Upper lobe of right lung (tissue), 1 donor: ENCODE measurements around the gene FABP2. TPM values are rescaled to one million over a fixed set of nuclear protein-coding genes. Genes with fewer than 3 reads are reported as not detected.

Experiments
- ATAC-seq: fragments of 200-7000 bp; cut with Tn5 transposase; one replicate; pipeline ENCODE4 v1.9.1; 2020; ENCODE audit warnings: mild to moderate bottlenecking, moderate library complexity
- DNase-seq: peaks from one replicate; pipeline ENCODE4 v3.0.0-alpha.2; 2020
- H3K27ac ChIP-seq: fragments of 200-600 bp; one replicate; pipeline ENCODE4 v1.8.0; 2022
- H3K27me3 ChIP-seq: fragments of 200-600 bp; one replicate; pipeline ENCODE4 v1.8.0; 2022; ENCODE audit warnings: mild to moderate bottlenecking
- H3K36me3 ChIP-seq: fragments of 200-600 bp; one replicate; pipeline ENCODE4 v1.8.0; 2022
- H3K4me1 ChIP-seq: fragments of 200-600 bp; one replicate; pipeline ENCODE4 v1.8.0; 2022
- H3K4me3 ChIP-seq: fragments of 200-600 bp; one replicate; pipeline ENCODE4 v1.8.0; 2022; ENCODE audit warnings: mild to moderate bottlenecking
- H3K9me3 ChIP-seq: fragments of 200-600 bp; one replicate; pipeline ENCODE4 v1.8.0; 2022
- CTCF ChIP-seq: fragments of 200-600 bp; IDR thresholded peaks from one replicate; pipeline ENCODE4 v1.8.0; 2022; ENCODE audit warnings: antibody characterized with exemption
- intact Hi-C: fragments of 100-400 bp; cut with DNase I; formaldehyde crosslinking; loops from one replicate; pipeline ENCODE4 v1.11.0; 2022
- total RNA-seq: library from RNA; stranded (reverse); fragmentation: NEBNext Ultra II Directional; extraction: Animal tissue kit (Norgen Biotek cat#: 25700); gene quantifications from one replicate; pipeline ENCODE4 v1.2.1, GENCODE V29; 2021
- donor health status: DM: no; HTN: yes; CAD: no; lungs with severe emphysema.

Gene FABP2
- total RNA-seq, 1 donor from 2014 or later: not detected

GRCh38 chr4:119299260-119299671 lies 22.7 kb downstream of the FABP2 start:
- Histone ChIP-seq H3K9me3 (no peaks in the 10 kb centered on the region), H3K36me3 (peaks cover 25% of the 10 kb centered on the region), H3K27me3 (no peaks in the 10 kb centered on the region), H3K27ac (peak overlapping the region; percentile 96), H3K4me1 (peaks cover 23% of the 10 kb centered on the region), H3K4me3 (peak overlapping the region; percentile 90)
- no peak for TF ChIP-seq CTCF
- intact Hi-C loops: no loop called here
- ATAC-seq (no peak), DNase-seq (no peak)

- peak overlapping the region; percentile 90 for H3K4me3 ChIP-seq
These were observed 24.1 kb downstream of the FABP2 start for GRCh38 chr4:119297795-119298194.

GRCh38 chr4:119296356-119296755 lies 25.6 kb downstream of the FABP2 start:
- H3K4me1 ChIP-seq: peaks cover 23% of the 10 kb centered on the region
- no peaks in the 10 kb centered on the region for H3K9me3 ChIP-seq
- no peak for TF ChIP-seq CTCF
- intact Hi-C loops: no loop called here
- no peak overlapping the region for H3K4me3 ChIP-seq
- H3K36me3 ChIP-seq: peaks cover 54% of the 10 kb centered on the region
- ATAC-seq: no peak
- H3K27ac ChIP-seq: no peak overlapping the region
- H3K27me3 ChIP-seq: no peaks in the 10 kb centered on the region
- DNase-seq: no peak

More at GRCh38 chr4:119297795-119298194, 24.1 kb downstream of the FABP2 start:
- H3K4me1 ChIP-seq: peaks cover 23% of the 10 kb centered on the region
- DNase-seq (no peak), ATAC-seq (no peak)
- H3K36me3 ChIP-seq: peaks cover 40% of the 10 kb centered on the region
- H3K9me3 ChIP-seq: no peaks in the 10 kb centered on the region
- H3K27me3 ChIP-seq: no peaks in the 10 kb centered on the region
- intact Hi-C loops: no loop called here
- no peak for TF ChIP-seq CTCF
- no peak overlapping the region for H3K27ac ChIP-seq

GRCh38 chr4:119290598-119290997 lies 31.3 kb downstream of the FABP2 start:
- Histone ChIP-seq H3K27me3 (no peaks in the 10 kb centered on the region), H3K36me3 (peaks cover 41% of the 10 kb centered on the region), H3K4me1 (peaks cover 3% of the 10 kb centered on the region), H3K4me3 (no peak overlapping the region), H3K9me3 (no peaks in the 10 kb centered on the region), H3K27ac (no peak overlapping the region)
- TF ChIP-seq CTCF: no peak
- ATAC-seq: no peak
- DNase-seq: no peak
- intact Hi-C loops: no loop called here

- no peak for TF ChIP-seq CTCF
- Histone ChIP-seq H3K4me1 (peaks cover 14% of the 10 kb centered on the region), H3K36me3 (peaks cover 40% of the 10 kb centered on the region), H3K27me3 (no peaks in the 10 kb centered on the region), H3K27ac (no peak overlapping the region), H3K9me3 (no peaks in the 10 kb centered on the region), H3K4me3 (no peak overlapping the region)
- no peak for DNase-seq
- ATAC-seq: no peak
- intact Hi-C loops: loop anchor here (10.0 kb wide), 1 partner anchor 305 kb away; no protein-coding TSS in a partner anchor
These were observed 32.6 kb downstream of the FABP2 start for GRCh38 chr4:119289313-119289712.
